SK-N-SH treated with all-trans-retinoic acid at 6 μM for 48 hours (cell line): ENCODE results near the gene SPATA2L.

Experiments
- ATAC-seq: fragments of 200-7000 bp; cut with Tn5 transposase; 3 replicates; pipeline ENCODE4 v1.9.1; 2020; ENCODE audit warnings: mild to moderate bottlenecking, moderate library complexity
- ARNTL ChIP-seq: fragments of 450-650 bp; formaldehyde crosslinking; IDR thresholded peaks from 2 replicates; pipeline ENCODE4 v1.5.0; 2020; ENCODE audit warnings: low read depth, mild to moderate bottlenecking, moderate library complexity, borderline replicate concordance
- BACH2 ChIP-seq: fragments of 250-450 bp; sonication (Bioruptor Pico); IDR thresholded peaks from 2 replicates; pipeline ENCODE4 v1.9.0; 2021; ENCODE audit warnings: mild to moderate bottlenecking, borderline replicate concordance
- CREB5 ChIP-seq: fragments of 250-450 bp; sonication (Bioruptor Pico); IDR thresholded peaks from 2 replicates; pipeline ENCODE4 v1.5.1; 2020; ENCODE audit warnings: low read depth, mild to moderate bottlenecking, moderate library complexity
- CSDC2 ChIP-seq: fragments of 250-450 bp; sonication (Bioruptor Pico); IDR thresholded peaks from 2 replicates; pipeline ENCODE4 v1.5.0; 2020; ENCODE audit warnings: mild to moderate bottlenecking, moderate library complexity
- ESRRG ChIP-seq: fragments of 250-450 bp; sonication (Bioruptor Pico); IDR thresholded peaks from 2 replicates; pipeline ENCODE4 v1.6.1; 2021; ENCODE audit warnings: mild to moderate bottlenecking
- GLIS3 ChIP-seq: fragments of 250-450 bp; sonication (Bioruptor Pico); IDR thresholded peaks from 2 replicates; pipeline ENCODE4 v1.5.0; 2020; ENCODE audit warnings: mild to moderate bottlenecking, moderate library complexity
- OSR1 ChIP-seq: fragments of 250-450 bp; sonication (Bioruptor Pico); IDR thresholded peaks from 2 replicates; pipeline ENCODE4 v1.8.0; 2022; ENCODE audit warnings: moderate library complexity, mild to moderate bottlenecking, inconsistent platforms
- PATZ1 ChIP-seq: fragments of 250-450 bp; sonication (Bioruptor Pico); IDR thresholded peaks from 2 replicates; pipeline ENCODE4 v1.8.0; 2020; ENCODE audit warnings: mild to moderate bottlenecking, moderate library complexity, borderline replicate concordance
- PPARA ChIP-seq: fragments of 250-450 bp; sonication (Bioruptor Pico); IDR thresholded peaks from 2 replicates; pipeline ENCODE4 v1.5.0; 2020; ENCODE audit warnings: mild to moderate bottlenecking, borderline replicate concordance
- RARB ChIP-seq: fragments of 250-450 bp; sonication (Bioruptor Pico); IDR thresholded peaks from 2 replicates; pipeline ENCODE4 v1.8.0; 2021; ENCODE audit warnings: mild to moderate bottlenecking, moderate library complexity
- SNAI2 ChIP-seq: fragments of 250-450 bp; sonication (Bioruptor Pico); IDR thresholded peaks from 2 replicates; pipeline ENCODE4 v1.5.0; 2020; ENCODE audit warnings: mild to moderate bottlenecking, moderate library complexity
- TCF4 ChIP-seq: fragments of 250-450 bp; sonication (Bioruptor Pico); IDR thresholded peaks from 2 replicates; pipeline ENCODE4 v1.8.0; 2021; ENCODE audit warnings: mild to moderate bottlenecking, moderate library complexity, borderline replicate concordance
- TOX ChIP-seq: fragments of 250-450 bp; sonication (Bioruptor Pico); IDR thresholded peaks from 2 replicates; pipeline ENCODE4 v1.8.0; 2021; ENCODE audit warnings: mild to moderate bottlenecking, moderate library complexity, borderline replicate concordance
- TSHZ2 ChIP-seq: fragments of 250-450 bp; sonication (Bioruptor Pico); IDR thresholded peaks from 2 replicates; pipeline ENCODE4 v1.5.0; 2020; ENCODE audit warnings: mild to moderate bottlenecking, moderate library complexity
- ZC3H10 ChIP-seq: fragments of 250-450 bp; sonication (Bioruptor Pico); IDR thresholded peaks from 2 replicates; pipeline ENCODE4 v1.5.1; 2021; ENCODE audit warnings: mild to moderate bottlenecking, moderate library complexity
- ZFP3 ChIP-seq: fragments of 250-450 bp; sonication (Bioruptor Pico); IDR thresholded peaks from 2 replicates; pipeline ENCODE4 v1.5.0; 2020; ENCODE audit warnings: mild to moderate bottlenecking, moderate library complexity
- ZFP30 ChIP-seq: fragments of 450-650 bp; formaldehyde crosslinking; IDR thresholded peaks from 2 replicates; pipeline ENCODE4 v1.5.0; 2022; ENCODE audit warnings: mild to moderate bottlenecking, moderate library complexity
- ZNF565 ChIP-seq: fragments of 450-650 bp; formaldehyde crosslinking; conservative IDR thresholded peaks from 2 replicates; pipeline ENCODE4 v1.5.0; 2020; ENCODE audit warnings: low read depth, mild to moderate bottlenecking, moderate library complexity
- ZNF70 ChIP-seq: fragments of 450-650 bp; formaldehyde crosslinking; IDR thresholded peaks from 2 replicates; pipeline ENCODE4 v1.5.0; 2020; ENCODE audit warnings: mild to moderate bottlenecking, moderate library complexity
- ZNF8 ChIP-seq: fragments of 450-650 bp; formaldehyde crosslinking; IDR thresholded peaks from 2 replicates; pipeline ENCODE4 v1.5.0; 2020; ENCODE audit warnings: mild to moderate bottlenecking, moderate library complexity
- TF ChIP-seq, protein P1 (sequence below): fragments of 250-450 bp; sonication (Bioruptor Pico); IDR thresholded peaks from 2 replicates; pipeline ENCODE4 v1.5.1; 2021; ENCODE audit warnings: mild to moderate bottlenecking, moderate library complexity
- TF ChIP-seq, protein P2 (sequence below): fragments of 250-450 bp; sonication (Bioruptor Pico); IDR thresholded peaks from 2 replicates; pipeline ENCODE4 v1.8.0; 2021; ENCODE audit warnings: low read depth, mild to moderate bottlenecking, moderate library complexity, borderline replicate concordance

SPATA2L gene

DNA sequence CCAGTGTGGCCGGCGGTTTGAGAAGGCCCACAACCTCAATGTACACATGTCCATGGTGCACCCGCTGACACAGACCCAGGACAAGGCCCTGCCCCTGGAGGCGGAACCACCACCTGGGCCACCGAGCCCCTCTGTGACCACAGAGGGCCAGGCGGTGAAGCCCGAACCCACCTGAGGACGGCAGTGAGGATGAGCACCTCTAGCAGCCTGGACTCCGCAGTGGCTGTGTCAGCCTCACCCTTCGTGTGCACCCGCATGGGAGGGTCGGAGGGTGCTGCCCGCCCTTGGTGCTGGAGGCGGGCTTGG lies 36.5 kb upstream of the SPATA2L start:
- TF ChIP-seq TOX (CRISPR knock-in tag) (no peak), PATZ1 (CRISPR knock-in tag) (no peak), ZC3H10 (no peak), PPARA (CRISPR knock-in tag) (no peak), ESRRG (CRISPR knock-in tag) (no peak), TCF4 (CRISPR knock-in tag) (no peak), ARNTL (CRISPR knock-in tag) (no peak), CSDC2 (no peak), GLIS3 (CRISPR knock-in tag) (no peak), ZFP30 (CRISPR knock-in tag) (no peak), ZFP3 (CRISPR knock-in tag) (no peak), ZNF70 (CRISPR knock-in tag) (no peak), TSHZ2 (CRISPR knock-in tag) (no peak), ZNF8 (CRISPR knock-in tag) (no peak)
- TF ChIP-seq, protein P1, sequence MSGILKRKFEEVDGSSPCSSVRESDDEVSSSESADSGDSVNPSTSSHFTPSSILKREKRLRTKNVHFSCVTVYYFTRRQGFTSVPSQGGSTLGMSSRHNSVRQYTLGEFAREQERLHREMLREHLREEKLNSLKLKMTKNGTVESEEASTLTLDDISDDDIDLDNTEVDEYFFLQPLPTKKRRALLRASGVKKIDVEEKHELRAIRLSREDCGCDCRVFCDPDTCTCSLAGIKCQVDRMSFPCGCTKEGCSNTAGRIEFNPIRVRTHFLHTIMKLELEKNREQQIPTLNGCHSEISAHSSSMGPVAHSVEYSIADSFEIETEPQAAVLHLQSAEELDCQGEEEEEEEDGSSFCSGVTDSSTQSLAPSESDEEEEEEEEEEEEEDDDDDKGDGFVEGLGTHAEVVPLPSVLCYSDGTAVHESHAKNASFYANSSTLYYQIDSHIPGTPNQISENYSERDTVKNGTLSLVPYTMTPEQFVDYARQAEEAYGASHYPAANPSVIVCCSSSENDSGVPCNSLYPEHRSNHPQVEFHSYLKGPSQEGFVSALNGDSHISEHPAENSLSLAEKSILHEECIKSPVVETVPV (CRISPR knock-in tag) = no peak
- ATAC-seq = no peak

DNA sequence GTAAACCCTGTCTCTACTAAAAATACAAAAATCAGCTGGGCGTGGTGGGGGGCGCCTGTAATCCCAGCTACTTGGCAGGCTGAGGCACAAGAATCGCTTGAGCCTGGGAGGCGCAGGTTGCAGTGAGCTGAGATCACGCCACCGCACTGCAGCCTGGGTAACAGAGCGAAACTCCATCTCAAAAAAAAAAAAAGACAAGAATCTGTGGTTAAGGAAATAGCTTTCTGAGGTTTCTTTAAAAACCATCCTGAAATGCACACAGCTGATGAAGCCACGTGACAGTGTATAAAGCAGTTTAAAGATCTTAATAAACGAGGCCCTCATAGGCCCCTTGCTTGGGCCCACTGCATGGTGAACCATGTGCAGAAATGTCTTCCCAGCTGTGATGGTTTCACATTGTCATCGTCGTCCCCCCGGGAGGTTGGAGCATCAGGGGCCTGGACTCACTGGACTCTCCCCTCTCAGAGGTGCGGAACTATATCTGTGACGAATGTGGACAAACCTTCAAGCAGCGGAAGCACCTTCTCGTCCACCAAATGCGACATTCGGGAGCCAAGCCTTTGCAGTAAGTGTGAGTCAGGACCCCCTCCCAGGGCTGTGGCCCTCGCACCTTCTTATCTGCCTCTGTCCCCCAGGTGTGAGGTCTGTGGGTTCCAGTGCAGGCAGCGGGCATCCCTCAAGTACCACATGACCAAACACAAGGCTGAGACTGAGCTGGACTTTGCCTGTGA lies 36.0 kb upstream of the SPATA2L start:
- TF ChIP-seq, protein P2, sequence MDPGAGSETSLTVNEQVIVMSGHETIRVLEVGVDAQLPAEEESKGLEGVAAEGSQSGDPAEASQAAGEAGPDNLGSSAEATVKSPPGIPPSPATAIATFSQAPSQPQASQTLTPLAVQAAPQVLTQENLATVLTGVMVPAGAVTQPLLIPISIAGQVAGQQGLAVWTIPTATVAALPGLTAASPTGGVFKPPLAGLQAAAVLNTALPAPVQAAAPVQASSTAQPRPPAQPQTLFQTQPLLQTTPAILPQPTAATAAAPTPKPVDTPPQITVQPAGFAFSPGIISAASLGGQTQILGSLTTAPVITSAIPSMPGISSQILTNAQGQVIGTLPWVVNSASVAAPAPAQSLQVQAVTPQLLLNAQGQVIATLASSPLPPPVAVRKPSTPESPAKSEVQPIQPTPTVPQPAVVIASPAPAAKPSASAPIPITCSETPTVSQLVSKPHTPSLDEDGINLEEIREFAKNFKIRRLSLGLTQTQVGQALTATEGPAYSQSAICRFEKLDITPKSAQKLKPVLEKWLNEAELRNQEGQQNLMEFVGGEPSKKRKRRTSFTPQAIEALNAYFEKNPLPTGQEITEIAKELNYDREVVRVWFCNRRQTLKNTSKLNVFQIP (CRISPR knock-in tag) = no peak
- no peak for TF ChIP-seq ZFP3 (CRISPR knock-in tag)
- no peak for ATAC-seq

DNA sequence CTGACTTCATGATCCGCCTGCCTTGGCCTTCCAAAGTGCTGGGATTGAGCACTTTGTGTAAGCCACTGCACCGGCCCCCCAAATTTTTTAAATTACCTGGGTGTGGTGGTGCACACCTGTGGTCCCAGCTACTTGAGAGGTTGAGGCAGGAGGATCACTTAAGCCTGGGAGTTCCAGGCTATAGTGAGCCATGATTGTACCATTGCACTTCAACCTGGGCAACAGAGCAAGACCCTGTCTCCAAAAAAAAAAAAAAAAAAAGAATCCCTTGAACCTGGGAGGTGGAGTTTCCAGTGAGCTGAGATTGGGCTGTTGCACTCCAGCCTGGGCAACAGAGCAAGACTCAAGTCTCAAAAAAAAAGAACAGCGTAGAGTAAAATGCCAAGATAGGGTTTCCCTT lies 35.0 kb upstream of the SPATA2L start:
- no peak for ATAC-seq
- TF ChIP-seq ZC3H10 = no peak
- no peak for TF ChIP-seq PATZ1 (CRISPR knock-in tag)
- TF ChIP-seq, protein P1 (CRISPR knock-in tag) = no peak
- TF ChIP-seq ZFP30 (CRISPR knock-in tag) = no peak
- TF ChIP-seq GLIS3 (CRISPR knock-in tag) = no peak
- no peak for TF ChIP-seq CSDC2
- no peak for TF ChIP-seq ZNF70 (CRISPR knock-in tag)
- TF ChIP-seq SNAI2 (CRISPR knock-in tag) = no peak
- TF ChIP-seq RARB (CRISPR knock-in tag) = no peak
- TF ChIP-seq TSHZ2 (CRISPR knock-in tag) = no peak
- TF ChIP-seq CREB5 (CRISPR knock-in tag) = no peak
- no peak for TF ChIP-seq OSR1 (CRISPR knock-in tag)
- no peak for TF ChIP-seq ARNTL (CRISPR knock-in tag)
- TF ChIP-seq ZNF565 (CRISPR knock-in tag) = no peak
- no peak for TF ChIP-seq BACH2 (CRISPR knock-in tag)
